Skeletal muscle cell (primary cell): ENCODE data around the gene TOE1.

Experiments used
- DNase-seq: peaks from one replicate; pipeline ENCODE4 v3.0.0-alpha.2; 2010; ENCODE audit warnings: low read depth
- H3K4me3 ChIP-seq: 2 replicates; pipeline ENCODE4 v1.5.1; 2011; ENCODE audit warnings: low read depth, mild to moderate bottlenecking, control low read depth, low read length, moderate library complexity

Gene TOE1

DNA sequence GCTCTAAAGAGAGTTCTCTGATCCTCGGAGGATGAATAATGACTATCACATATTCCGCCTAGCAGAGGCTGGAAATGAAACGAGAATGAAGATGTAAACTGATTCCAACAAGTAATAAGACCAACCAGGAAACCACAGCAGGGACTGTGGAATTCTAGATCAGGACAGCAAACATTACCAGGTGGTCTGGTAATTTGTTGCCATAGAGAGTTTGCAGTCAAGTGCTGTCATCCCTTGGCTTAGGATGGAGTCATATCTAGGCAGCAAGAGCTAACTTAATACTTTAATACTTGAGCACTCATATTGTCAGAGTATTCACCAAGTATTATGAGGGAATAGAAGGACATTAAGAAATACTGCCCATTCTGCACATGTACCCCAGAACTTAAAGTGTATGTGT lies 45.3 kb downstream of the TOE1 start:
- DNase-seq, result no peak
- no peak overlapping the region for H3K4me3 ChIP-seq

DNA sequence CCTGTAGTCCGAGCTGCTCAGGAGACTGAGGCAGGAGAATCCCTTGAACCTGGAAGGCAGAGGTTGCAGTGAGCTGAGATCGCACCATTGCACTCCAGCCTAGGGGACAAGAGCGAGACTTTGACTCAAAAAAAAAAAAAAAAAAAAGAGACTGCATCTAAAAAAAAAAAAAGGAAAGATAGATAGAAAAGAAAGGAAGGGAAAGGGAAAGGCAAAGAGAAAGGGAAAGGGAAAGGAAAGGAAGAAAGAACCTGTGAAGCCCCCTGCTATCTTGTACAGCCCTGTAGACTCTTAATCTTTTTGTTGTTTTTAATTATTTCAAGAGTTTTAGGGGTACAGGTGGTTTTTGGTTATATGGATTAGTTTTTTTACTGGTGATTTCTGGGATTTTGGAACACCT lies 46.2 kb downstream of the TOE1 start:
- DNase-seq, result no peak
- H3K4me3 ChIP-seq, result no peak overlapping the region
